ENCODE measurements around the gene RAB40C.

DNA sequence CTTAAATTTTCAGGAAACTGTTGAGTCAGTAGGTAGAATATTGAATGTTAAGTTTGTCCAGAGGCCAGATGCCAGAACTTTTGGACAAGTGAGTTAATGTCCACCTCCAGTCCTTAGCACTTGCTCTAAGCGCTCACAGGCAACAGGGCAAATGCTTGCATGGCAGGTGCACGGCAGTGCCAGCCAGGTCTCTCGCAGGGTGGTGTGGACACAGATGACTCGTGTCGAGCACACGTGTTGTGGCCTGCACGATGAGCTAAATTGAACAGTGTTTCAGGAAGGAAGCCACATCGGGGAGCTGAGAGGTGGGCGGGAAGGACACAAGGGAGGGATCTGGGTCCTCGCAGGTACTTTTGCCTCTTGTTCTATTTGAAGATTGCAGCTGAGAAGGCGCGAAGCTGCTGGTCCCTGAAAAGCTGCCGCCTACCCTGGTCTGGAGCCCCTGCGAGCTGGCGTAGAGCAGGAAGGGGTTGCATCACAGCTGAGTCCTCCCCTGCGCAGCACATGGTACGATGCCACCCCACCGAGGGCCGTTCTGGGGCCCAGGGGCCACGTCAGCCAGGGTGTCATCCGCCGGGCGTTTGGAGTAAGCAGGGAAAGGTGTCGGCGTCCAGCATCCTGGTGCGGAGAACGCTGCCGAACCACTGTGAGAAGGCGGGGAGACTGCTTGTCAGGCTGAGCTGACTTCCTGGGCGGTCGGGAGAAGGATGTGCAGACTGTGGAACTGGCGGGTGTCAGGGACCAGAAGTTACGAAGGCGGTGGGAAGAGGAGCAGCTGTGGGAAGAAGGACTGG lies 6.3 kb downstream of the RAB40C start:
- TF ChIP-seq ZFP36 (IDR thresholded peaks at IDR 0.05; ENCODE audit: borderline replicate concordance, partially characterized antibody) (no peak), JUN (IDR thresholded peaks at IDR 0.05) (no peak), POLR2A (IDR thresholded peaks at IDR 0.05; ENCODE audit: low read length) (no peak), RFX5 (IDR thresholded peaks at IDR 0.05) (no peak), RNF2 (IDR thresholded peaks at IDR 0.05; ENCODE audit: borderline replicate concordance, low read depth) (no peak), FOXS1 (CRISPR knock-in tag; IDR thresholded peaks at IDR 0.05) (no peak), CEBPB (IDR thresholded peaks at IDR 0.05) (no peak)
- TF ChIP-seq, protein P1, sequence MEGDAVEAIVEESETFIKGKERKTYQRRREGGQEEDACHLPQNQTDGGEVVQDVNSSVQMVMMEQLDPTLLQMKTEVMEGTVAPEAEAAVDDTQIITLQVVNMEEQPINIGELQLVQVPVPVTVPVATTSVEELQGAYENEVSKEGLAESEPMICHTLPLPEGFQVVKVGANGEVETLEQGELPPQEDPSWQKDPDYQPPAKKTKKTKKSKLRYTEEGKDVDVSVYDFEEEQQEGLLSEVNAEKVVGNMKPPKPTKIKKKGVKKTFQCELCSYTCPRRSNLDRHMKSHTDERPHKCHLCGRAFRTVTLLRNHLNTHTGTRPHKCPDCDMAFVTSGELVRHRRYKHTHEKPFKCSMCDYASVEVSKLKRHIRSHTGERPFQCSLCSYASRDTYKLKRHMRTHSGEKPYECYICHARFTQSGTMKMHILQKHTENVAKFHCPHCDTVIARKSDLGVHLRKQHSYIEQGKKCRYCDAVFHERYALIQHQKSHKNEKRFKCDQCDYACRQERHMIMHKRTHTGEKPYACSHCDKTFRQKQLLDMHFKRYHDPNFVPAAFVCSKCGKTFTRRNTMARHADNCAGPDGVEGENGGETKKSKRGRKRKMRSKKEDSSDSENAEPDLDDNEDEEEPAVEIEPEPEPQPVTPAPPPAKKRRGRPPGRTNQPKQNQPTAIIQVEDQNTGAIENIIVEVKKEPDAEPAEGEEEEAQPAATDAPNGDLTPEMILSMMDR (IDR thresholded peaks at IDR 0.05), result no peak

All from A549 (cell line).